Measurements from ENCODE around the gene DNAAF5. TPM values are rescaled to one million over a fixed set of nuclear protein-coding genes. Genes with fewer than 3 reads are reported as not detected.

Gene DNAAF5
- total RNA-seq, 1 donor from 2014 or later = 15.8 TPM

DNA sequence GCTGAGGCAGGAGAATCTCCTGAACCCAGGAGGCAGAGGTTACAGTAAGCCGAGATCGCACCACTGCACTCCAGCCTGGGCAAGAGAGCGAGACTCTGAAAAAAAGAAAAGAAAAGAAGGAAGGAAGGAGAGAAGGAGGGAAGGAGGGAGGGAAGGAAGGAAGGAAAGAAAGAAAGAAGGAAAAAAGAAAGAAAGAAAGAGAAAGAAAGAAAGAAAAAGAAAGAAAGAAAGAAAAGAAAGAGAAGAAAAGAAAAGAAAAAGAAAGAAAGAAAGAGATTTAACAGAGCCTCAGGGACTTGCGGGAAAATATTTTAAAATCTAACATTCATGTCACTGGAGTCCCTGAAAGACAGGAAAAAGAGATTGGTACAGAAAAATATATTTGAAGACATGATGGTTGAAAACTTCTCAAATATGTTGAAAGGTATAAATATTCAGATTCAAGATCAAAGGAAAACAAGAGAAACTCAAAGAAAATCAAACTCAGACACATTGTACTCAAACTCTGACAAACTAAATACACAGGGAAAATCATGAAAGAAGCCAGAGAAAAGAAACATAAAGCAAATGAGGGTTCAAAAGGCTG, 25.3 kb upstream of the DNAAF5 start:
- no peaks in the 10 kb centered on the region for H3K27me3 ChIP-seq
- no peak overlapping the region for H3K27ac ChIP-seq
- intact Hi-C loops (cut with DNase I) = no loop called here
- no peak overlapping the region for H3K4me3 ChIP-seq
- TF ChIP-seq, protein P1, sequence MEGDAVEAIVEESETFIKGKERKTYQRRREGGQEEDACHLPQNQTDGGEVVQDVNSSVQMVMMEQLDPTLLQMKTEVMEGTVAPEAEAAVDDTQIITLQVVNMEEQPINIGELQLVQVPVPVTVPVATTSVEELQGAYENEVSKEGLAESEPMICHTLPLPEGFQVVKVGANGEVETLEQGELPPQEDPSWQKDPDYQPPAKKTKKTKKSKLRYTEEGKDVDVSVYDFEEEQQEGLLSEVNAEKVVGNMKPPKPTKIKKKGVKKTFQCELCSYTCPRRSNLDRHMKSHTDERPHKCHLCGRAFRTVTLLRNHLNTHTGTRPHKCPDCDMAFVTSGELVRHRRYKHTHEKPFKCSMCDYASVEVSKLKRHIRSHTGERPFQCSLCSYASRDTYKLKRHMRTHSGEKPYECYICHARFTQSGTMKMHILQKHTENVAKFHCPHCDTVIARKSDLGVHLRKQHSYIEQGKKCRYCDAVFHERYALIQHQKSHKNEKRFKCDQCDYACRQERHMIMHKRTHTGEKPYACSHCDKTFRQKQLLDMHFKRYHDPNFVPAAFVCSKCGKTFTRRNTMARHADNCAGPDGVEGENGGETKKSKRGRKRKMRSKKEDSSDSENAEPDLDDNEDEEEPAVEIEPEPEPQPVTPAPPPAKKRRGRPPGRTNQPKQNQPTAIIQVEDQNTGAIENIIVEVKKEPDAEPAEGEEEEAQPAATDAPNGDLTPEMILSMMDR (IDR thresholded peaks at IDR 0.05) = no peak
- no peak for ATAC-seq
- no peaks in the 10 kb centered on the region for H3K9me3 ChIP-seq
- H3K4me1 ChIP-seq = peaks cover 12% of the 10 kb centered on the region
- no peak for DNase-seq
- H3K36me3 ChIP-seq = no peaks in the 10 kb centered on the region

DNA sequence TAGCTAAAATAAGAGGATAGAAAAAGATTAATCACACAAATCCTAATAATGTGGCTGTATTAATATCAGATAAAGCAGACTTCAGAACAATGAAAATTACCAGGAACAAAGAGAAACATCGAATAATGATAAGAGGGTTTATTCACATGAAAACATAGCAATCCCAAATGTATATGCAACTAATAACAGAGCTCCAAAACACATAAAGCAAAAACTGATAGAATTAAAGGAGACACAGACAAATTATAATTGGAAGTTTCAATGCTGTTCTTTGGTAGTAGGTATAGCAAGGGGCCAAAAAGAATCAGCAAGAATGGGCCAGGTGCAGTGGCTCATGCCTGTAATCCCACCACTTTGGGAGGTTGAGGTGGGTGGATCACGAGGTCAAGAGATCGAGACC, 23.4 kb upstream of the DNAAF5 start:
- Histone ChIP-seq H3K27me3 (no peaks in the 10 kb centered on the region), H3K9me3 (no peaks in the 10 kb centered on the region), H3K36me3 (no peaks in the 10 kb centered on the region), H3K4me1 (peaks cover 12% of the 10 kb centered on the region), H3K27ac (no peak overlapping the region), H3K4me3 (no peak overlapping the region)
- intact Hi-C loops (cut with DNase I) = no loop called here
- ATAC-seq (no peak), DNase-seq (no peak)
- TF ChIP-seq, protein P1 (IDR thresholded peaks at IDR 0.05) = no peak

DNA sequence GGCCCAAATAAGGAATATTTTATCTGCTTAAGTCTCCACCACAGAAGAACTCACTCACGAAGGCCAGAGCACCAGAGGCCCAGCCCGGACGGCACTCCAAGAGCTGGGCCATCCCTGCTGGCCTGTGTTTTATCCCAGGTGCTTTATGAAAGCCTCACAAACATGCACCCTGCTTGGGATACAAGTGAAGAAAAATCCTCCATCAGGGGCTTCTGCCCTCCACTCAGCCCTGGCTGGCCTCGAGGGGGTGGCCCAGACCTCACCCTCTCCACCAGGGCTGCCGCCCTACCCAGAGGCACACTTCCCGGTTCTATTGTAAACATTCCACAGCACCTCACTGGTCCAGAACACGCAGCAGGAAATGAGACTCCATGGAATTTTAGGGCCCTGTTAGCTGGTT, 19.8 kb upstream of the DNAAF5 start:
- ATAC-seq = peak; percentile 73
- H3K27ac ChIP-seq = no peak overlapping the region
- peaks cover 6% of the 10 kb centered on the region for H3K4me1 ChIP-seq
- DNase-seq = peak; percentile 60
- no peaks in the 10 kb centered on the region for H3K36me3 ChIP-seq
- TF ChIP-seq, protein P1 (IDR thresholded peaks at IDR 0.05) = no peak
- no peaks in the 10 kb centered on the region for H3K9me3 ChIP-seq
- intact Hi-C loops (cut with DNase I) = no loop called here
- H3K27me3 ChIP-seq = no peaks in the 10 kb centered on the region
- H3K4me3 ChIP-seq = no peak overlapping the region

DNA sequence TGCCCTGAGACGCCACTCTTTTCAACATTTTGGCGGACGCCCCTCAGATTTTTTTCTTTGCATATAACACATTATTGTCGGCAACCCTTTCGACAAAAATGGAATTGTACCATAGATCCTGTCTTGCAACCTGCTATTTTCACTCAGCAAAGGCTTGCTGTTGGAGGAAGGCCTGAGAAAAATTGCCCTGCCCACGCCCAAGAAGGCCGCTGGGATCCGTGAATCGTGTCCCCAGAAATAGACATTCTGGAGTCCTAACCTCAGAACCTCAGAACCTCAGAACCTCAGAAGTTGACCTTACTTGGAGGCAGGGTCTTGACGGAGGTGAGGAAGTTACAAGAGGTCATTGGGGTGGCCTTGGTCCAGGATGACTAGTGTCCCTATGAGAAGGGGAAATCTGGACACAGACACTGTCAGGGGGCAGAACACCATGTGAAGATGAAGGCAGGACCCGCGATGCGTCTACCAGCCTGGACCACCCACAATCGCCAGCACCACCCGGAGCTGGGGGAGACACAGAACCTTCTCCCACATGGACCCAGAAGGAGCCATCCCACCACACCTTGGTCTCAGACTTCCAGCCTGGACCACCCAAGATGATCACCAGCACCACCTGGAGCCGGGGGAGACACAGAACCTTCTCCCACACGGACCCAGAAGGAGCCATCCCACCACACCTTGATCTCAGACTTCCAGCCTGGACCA, 19.1 kb upstream of the DNAAF5 start:
- TF ChIP-seq, protein P1 (IDR thresholded peaks at IDR 0.05) = no peak
- ATAC-seq (no peak), DNase-seq (peak; percentile 32)
- intact Hi-C loops (cut with DNase I) = no loop called here
- H3K36me3 ChIP-seq = no peaks in the 10 kb centered on the region
- H3K4me3 ChIP-seq = no peak overlapping the region
- peaks cover 6% of the 10 kb centered on the region for H3K4me1 ChIP-seq
- no peaks in the 10 kb centered on the region for H3K27me3 ChIP-seq
- H3K27ac ChIP-seq = no peak overlapping the region
- H3K9me3 ChIP-seq = no peaks in the 10 kb centered on the region

DNA sequence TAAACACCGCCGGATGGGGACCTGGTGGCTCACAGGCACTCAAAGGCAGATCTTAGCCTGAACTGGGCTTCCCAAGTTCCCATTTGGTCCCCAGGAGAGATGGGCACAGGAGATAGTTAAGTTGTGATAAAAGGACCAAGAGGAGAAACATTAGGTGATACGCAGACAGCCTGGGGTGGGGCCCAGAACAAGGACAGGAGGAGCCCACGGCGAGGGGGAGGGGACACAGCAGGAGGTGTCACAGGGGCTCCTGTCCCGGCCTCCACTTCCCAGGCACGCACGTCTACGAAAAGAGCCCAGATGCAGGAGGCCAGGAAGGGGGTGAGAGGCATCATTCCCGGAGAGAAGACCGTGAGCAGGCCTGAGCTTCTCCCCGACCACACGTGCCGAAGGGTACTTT, 16.3 kb upstream of the DNAAF5 start:
- H3K27me3 ChIP-seq = no peaks in the 10 kb centered on the region
- peaks cover 4% of the 10 kb centered on the region for H3K4me1 ChIP-seq
- no peaks in the 10 kb centered on the region for H3K9me3 ChIP-seq
- H3K4me3 ChIP-seq = no peak overlapping the region
- H3K27ac ChIP-seq = no peak overlapping the region
- no peaks in the 10 kb centered on the region for H3K36me3 ChIP-seq
- ATAC-seq (no peak), DNase-seq (no peak)
- TF ChIP-seq, protein P1 (IDR thresholded peaks at IDR 0.05) = no peak
- intact Hi-C loops (cut with DNase I) = no loop called here

Measured in upper lobe of right lung (tissue), 1 donor.